ENCODE data around the gene GPR37L1.
"Not testable (repeated sequence)": the region's sequence is repeated elsewhere in the genome, so short reads cannot be mapped to it uniquely, and the experiment has no call there.

GPR37L1 gene

DNA sequence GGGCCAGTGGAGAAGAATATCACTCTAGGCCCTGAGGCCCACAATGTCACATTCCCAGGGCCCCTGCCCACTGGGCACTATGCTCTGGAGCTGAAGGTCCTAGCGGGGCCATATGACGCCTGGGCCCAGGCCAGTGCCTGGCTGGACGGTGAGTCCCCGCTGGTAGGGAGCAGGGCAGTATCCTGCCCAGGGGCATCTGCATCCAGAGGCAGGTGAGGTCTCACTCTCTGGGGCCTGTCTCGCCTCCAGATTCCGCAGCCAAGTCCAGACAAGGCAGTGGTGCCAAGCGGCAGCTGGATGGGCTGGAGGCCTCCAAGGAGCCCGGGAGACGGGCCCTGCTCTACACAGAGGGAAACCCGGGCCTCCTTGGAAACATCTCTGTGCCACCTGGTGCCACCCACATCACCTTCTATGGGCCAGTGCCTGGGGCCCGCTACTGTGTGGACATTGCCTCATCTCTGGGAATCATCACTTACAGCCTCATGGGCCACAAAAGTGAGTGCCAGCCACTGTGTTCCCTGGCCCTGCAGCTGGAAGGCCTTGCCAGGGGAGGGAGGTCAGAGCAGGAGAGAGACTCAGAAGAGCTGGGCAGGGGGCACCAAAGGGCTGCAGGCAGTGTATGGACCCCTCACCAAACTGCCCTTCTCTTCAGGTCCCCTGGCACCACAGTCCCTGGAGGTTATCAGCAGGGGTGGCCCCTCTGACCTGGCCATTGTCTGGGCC, 48.7 kb downstream of the GPR37L1 start:
- no peak for DNase-seq (ENCODE audit: low read depth)

DNA sequence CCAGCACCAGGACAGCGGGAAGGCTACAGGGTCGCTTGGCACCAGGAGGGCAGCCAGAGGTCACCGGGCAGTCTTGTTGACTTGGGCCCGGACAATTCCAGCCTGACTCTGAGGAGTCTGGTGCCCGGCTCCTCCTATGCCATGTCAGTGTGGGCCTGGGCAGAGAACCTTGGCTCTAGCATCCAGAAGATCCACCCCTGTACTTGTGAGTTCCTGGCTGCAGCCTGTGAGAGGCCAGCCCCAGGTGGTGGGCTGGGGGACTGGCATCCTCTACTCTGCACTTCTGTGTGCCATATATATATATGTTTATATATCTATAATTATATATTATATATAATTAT, 49.3 kb downstream of the GPR37L1 start:
- no peak for DNase-seq (ENCODE audit: low read depth)

DNA sequence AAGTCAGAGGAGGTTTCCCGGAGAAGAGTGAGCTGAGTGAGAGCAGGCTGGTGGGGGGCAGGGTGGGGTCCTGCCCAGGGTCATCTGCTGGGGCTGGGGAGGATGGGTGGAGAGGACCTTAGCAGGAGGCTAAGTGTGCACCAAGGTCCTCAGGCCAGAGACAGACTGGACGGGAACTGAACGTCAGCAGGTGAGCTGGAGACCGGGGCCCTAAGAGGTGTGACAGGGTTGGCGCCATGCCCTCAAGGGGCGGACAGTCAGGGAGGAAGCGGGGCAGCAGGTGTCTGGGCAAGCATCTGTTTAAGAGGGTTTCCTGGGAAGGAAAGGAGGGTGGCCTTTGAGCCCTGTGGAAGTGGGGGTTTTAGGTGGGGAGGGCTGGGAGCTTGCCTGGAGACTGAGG, 51.3 kb downstream of the GPR37L1 start:
- DNase-seq (ENCODE audit: low read depth), result no peak

DNA sequence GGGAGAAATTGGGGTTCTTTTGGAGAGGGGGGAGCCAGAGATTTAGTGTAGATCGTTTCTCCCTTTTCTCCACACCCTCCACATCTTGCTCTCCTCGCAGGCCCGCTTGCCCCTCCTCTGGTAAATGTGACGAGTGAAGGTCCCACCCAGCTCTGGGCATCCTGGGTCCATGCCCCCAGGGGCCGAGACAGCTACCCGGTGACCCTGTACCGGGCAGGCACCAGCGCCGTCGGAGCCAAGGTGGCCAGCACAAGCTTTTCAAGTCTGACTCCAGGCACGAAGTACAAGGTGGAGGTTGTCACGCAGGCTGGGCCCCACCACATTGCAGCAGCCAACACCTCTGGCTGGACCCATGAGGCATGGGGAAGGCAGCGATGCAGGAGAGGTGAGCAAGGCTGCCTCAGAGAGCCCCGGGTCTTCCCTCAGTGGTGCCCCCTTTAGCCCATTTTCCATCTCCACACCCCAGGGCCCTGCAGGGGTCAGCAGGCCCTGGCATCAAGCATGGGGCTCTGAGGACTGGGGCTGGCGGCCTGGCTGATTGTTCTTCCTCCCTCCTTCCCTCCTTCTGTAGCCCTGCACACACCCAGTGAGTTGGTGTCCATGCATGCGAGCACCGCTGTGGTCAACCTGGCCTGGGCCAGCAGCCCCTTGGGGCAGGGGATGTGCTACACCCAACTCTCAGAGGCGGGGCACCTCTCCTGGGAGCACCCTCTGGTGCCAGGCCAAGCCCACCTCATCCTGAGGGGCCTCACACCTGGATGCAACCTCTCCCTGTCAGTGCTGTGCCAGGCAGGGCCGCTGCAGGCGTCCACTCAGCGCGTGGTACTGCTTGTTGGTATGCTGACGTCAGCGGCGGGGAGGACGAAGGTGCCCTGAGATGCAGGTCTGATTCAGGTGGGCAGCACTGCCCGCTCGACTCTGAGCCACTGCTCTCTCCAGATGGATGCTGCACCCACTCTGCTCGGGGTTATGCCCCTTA, 54.5 kb downstream of the GPR37L1 start:
- DNase-seq (ENCODE audit: low read depth), result no peak

DNA sequence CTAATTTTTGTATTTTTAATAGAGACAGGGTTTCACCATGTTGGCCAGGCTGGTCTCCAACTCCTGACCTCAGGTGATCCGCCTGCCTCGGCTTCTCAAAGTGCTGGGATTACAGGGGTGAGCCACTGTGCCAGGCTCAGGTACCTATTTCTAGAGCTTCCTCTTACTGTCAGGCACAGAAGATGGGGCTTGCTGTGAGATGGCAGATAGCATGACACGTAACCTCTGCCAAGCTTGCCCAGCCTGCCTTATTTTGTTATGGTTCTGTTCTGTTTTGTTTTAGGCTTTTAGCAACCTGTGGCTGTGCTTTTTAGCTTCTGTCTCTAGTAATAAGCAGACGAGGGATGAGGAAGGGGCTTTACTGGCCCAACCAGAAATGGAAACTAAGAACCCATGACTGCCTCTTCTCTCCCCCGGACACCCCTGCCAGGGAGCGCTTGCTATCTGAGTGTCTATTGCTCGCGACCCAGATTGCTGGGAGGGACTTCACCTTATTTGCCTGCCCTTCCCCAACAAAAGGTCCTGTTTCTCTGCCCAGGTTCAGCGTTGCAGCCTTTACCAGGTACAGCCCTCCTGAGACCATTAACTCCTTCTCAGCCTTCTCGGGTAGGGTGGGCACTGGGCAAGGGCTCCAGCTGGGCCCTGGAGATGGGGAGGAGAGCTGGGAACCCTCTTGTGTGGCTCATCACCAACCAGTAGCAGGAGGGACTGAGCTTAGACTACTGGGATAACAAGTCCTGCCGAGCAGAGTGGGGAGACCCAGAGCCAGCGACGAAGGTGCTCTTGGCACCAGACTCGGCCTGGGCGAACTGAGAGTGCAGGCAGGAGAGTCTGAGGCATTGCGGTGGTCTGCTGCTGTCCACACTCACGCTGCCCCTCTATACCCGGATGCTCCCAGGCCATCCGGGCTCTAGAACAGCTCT, 57.4 kb downstream of the GPR37L1 start:
- DNase-seq (ENCODE audit: low read depth), result no peak

DNA sequence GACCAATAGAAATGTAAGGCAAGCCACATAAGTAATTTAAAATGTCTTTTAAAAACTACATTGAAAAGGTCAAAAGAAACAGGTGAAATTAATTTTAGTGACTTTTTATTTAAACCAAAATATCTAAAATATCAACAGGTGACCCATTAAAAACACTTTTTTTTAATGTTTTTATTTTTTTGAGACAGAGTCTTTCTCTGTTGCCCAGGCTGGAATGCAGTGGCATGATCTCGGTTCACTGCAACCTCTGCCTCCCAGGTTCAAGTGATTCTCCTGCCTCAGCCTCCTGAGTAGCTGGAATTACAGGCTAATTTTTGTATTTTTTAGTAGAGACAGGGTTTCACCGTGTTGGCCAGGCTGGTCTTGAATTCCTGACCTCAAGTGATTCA, 58.0 kb downstream of the GPR37L1 start:
- DNase-seq (ENCODE audit: low read depth), result not testable (repeated sequence)

DNA sequence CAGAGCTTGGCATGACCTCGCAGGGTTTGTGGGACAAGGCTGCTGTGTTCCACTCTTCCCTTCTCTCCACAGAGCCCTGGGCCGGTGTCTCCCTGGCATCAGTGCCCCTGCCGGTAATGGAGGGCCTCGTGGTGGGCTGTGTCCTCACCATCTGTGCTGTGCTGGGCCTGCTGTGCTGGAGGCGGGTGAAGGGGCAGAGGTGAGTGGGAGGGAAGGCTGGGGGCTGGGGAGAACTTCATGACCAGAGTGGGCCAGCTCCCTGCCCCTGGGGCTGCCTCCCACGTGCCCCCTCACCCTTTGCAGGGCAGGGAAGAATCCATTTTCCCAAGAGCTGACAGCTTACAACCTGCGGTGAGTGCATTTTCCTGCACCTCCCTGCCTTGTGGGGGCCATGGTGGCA, 58.9 kb downstream of the GPR37L1 start:
- no peak for DNase-seq (ENCODE audit: low read depth)

DNA sequence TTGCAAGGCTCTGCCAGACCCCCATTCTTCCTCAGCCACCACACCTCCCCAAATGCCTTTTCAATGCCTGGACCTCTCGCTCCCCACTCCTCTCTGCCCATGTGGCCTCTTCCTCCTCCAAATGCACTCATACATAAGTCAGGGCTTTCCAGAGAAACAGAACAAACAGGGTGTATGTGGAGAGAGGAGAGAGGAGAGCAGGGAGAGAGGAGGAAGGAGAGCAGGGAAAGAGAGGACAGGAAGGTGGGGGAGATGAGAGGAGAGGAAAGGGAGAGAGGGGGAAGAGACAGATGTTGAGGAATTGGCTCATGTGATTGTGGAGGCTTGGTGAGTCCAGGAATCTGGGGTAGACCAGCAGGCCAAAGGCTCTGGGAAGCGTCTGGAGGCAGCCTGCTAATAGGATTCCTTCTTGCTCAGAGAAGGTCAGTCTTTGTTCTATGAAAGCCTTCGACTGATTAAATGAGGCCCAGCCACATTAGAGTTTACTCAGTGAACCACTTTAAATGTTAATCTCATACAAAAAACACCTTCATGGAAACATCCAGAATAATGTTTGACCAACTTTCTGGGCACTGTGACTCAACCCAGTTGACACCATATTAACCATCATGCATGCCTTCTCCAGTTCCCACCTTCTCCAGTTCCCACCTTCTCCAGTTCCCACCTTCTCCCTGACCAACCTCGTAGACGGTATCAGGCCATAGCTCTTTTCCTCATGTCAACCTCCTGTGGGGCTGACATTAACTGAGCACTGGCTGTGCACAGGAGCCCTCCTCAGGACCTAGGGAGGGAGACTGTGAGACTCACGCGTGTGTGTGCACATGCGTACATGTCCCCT, 59.5 kb downstream of the GPR37L1 start:
- no peak for DNase-seq (ENCODE audit: low read depth)
